Stimulated activated CD4-positive, alpha-beta T cell treated with anti-CD3 and anti-CD28 coated beads, Interleukin-1b, Interleukin-23, amount 100 ng/mL, for 24 hours (primary cell): Measurements from ENCODE around the gene PCYT1A.
"Not testable (repeated sequence)": the region's sequence is repeated elsewhere in the genome, so short reads cannot be mapped to it uniquely, and the experiment has no call there.

Experiments used
- DNase-seq, 4 experiments: peaks; one replicate each; pipeline ENCODE4 v3.0.0-alpha.2; 2020; ENCODE audit warnings: low read depth in 4 of 4, low spot score in 1 of 4

PCYT1A gene

DNA sequence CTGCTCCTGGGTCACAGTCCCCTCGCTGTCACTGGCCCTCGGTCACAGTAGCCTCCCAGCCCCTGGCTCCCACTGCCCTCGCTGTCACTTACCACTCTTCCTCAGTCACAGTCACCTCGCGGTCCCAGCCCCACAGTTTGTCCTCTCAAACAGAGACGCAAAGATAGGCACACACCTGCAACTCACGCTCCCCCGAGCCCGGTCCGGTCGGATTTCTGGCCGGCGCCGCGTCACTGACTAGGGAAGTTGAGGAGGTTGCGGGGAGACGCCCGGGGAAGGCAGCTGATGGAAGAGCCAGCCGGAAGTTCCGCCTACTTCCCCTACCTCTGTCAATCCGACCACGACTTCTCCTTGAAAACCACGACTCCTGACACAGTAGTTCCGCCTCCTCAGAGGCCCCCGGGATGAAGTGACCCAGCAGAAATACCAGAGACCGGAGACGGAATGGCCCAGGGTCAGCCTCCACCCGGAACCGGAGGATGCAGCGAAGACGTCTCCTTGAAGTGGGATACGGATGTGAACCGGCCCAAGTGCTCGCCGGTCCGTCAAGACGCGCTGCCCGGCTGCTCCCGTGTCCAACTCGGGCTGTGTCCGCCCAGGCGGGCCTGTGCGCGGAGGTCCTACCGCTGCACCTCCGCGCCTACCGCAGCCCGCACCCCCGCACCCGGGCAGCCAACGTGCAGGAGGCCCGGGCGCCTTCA lies at the start of gene PCYT1A:
TSS of gene PCYT1A (minus strand) at position 287 of the 701 bp plus-strand sequence. CDS start 17,195 bp downstream, outside the sequence.
- DNase-seq: peak; percentile 40 to 76 (median 60)

DNA sequence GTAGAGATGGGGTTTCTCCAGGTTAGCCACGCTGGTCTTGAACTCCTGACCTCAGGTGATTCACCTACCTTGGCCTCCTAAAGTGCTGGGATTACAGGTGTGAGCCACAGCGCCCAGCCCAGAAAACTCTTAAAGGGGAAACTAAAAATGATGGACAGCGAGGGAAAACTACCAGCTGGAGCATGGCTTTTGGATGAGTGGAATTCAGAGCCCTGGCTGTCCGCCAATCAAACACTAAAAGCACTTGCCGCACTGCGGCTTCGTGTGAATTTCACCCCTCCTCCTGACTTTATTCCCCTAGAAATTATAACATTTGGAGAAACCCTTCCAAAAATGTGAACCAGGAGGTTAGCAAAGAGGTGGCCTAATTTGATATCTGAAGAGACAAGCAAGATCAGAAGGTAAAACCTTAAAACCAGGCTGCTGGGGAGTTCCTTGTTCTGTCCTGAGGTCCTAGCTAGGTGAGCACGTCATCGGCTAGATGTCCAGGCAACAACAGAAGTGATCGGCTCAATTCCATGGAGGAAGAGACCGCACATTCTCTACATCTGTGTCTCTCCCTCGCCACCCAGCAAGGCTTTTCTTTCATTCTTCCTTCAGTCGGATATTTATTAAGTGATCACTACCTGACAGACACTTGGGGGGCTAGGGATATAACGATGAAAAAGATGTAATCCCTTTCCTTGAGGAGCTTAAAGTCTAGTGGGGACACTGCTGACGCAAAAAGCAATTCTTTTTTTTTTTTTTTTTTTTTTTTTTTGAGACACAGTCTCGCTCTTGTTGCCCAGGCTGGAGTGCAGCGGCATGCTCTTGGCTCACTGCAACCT lies 49.0 kb upstream of the PCYT1A start:
- DNase-seq: no peak

DNA sequence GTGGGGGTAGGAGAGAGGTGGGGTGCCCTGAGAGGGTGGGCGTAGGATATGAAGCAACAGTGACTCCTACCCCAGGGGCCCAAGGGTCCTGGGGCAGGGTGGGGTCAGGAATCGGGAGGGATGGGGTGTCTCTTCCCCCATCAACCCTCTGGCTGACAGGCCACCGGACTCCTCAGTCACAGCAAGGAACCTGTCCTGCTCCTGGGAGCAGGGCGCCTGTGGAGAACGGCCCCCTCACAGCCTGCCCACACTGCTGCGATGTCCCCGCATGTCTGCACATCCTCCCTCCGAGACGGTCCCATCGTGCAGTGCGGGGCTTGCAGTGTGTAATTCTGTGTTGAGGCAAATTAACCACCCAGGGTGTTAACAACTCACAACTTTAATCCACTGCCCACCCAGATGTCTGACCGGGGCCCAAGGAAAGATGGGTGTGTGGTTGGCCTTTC lies 48.0 kb upstream of the PCYT1A start:
- no peak for DNase-seq

DNA sequence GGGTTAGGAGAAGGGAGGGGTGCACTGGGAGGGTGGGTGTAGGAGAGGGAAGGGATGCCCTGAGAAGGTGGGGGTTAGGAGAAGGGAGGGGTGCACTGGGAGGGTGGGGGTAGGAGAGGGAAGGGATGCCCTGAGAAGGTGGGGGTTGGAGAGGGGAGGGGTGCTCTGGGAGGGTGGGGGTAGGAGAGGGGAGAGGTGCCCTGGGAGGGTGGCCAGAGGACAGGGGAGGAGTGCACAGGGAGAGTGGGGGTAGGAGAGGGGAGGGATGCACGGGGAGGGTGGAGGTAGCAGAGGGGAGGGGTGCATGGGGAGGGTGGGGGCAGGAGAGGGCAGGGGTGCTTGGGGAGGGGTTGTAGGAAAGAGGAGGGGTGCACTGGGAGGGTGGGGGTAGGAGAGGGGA lies 47.5 kb upstream of the PCYT1A start:
- DNase-seq: no peak

DNA sequence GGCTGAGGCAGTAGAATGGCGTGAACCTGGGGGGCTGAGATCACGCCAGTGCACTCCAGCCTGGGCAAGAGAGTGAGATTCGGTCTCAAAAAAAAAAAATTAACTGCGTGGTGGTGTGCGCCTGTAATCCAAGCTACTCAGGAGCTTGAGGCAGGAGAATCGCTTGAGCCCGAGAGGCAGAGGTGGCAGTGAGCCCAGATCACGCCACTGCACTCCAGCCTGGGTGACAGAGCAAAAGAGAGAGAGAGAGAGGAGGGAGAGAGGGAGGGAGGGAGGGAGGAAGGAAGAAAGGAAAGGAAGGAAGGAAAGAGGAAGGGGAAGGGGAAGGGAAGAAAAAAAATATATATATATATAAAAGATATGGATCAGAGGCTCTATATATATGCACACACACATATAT lies 44.6 kb upstream of the PCYT1A start:
- no peak for DNase-seq

DNA sequence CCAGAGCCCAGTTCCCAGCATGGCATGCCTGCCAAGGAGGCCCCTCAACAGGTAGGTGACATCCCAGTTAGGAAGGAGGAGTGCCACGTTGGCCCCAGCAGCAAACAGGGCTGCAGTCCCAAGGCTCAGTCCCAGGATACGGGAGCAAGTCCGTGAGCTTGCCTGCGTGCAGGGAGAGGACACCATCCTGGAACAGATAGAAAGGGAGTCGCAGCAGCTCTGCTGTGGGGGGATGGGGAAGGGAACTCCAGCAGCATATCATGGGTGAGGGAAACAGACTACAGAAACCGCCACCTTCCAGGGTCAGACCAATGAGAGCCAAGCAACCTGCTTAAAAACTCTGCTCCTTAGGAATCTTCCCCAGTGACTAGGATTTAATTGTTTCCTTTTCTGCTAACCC lies 39.9 kb upstream of the PCYT1A start:
- no peak for DNase-seq

DNA sequence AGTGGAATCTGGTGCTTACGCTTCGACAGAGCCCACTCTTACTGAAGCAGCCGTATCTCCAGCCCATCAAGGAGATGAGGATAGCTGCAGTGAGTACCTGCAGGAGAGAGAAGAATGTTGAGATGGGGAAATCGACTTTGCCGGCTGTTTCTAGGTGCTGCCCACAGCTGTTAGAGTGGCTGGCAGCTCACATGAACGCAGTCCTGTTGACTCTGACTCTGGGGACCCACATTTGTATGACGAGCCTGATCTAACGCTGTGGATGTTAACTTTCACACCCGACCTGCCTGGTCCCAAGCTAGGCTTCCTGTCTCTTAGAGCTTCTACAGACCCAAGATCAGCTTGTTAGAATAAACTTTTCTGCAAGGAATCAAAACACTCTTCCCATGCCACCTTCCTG lies 39.4 kb upstream of the PCYT1A start:
- DNase-seq: no peak

DNA sequence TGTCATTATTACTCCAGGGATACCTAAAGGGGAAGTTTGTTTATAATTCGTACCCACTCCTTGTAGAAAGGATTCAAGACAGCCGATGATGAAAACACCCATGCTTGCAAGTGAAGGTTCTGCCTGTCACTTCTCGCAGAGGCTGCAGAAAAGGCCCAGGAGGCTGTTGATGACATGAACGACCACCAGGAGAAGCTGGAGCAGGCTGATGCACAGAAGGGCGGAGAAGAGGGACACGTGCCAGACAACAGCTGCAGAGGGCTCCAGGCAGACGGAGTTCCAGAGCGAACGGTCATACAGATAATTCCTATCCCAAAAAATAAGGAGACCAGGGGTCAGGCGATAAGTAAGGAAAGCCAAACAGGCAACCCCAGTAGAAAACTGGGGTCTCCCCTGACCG lies 36.2 kb upstream of the PCYT1A start:
- DNase-seq: no peak

DNA sequence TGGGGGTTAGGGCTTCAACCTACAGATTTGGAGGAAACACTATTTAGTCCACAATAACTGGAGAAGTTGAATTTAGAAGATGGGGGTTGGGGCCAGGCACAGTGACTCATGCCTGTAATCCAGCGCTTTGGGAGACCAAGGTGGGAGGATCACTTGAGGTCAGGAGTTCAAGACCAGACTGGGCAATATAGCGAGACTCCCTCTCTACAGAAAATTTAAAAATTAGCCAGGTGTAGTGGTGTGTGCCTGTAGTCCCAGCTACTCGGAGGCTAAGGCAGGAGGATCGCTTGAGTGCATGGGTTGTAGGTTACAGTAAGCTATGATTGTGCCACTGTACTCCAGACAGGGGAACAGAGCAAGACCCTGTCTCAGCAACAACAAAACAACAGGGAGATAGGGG lies 35.5 kb upstream of the PCYT1A start:
- no peak for DNase-seq

DNA sequence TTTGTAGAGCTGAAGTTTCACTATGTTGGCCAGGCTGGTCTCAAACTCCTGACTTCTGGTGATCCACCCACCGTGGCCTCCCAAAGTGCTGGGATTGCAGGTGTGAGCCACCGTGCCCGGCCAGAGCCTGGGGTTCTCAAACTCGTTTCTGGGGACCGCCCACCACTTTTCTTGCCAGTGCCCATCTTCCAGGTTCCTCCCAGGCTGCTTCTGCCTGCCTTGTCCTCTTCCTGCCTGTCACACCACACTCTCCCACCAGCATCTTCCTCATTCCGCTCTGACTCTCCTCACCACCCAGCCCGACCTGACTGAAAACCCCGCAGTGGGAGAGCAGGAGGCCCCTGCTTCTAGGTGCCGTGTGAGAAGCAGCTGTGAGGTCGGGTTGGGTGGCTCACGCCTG lies 33.6 kb upstream of the PCYT1A start:
- DNase-seq: no peak

DNA sequence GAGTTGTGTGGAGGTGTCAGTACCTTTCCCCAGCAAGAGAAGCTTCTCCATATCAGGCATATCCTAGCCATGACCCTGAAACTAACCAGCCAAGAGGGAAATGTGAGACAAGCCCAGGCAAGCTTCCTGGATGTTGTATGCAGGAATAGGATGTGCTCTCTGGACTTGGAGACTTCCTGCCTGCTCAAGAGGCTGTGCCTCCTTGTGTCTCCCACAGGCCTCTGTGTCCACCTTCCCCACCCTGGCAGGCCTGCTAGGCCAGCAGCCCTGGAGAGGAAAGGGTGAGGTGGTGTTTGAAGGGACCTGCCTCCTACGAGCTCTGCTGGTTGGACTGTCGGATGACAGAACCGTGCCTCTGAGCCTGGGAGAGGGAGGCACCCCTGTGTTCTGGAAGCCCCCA lies 32.6 kb upstream of the PCYT1A start:
- no peak for DNase-seq

DNA sequence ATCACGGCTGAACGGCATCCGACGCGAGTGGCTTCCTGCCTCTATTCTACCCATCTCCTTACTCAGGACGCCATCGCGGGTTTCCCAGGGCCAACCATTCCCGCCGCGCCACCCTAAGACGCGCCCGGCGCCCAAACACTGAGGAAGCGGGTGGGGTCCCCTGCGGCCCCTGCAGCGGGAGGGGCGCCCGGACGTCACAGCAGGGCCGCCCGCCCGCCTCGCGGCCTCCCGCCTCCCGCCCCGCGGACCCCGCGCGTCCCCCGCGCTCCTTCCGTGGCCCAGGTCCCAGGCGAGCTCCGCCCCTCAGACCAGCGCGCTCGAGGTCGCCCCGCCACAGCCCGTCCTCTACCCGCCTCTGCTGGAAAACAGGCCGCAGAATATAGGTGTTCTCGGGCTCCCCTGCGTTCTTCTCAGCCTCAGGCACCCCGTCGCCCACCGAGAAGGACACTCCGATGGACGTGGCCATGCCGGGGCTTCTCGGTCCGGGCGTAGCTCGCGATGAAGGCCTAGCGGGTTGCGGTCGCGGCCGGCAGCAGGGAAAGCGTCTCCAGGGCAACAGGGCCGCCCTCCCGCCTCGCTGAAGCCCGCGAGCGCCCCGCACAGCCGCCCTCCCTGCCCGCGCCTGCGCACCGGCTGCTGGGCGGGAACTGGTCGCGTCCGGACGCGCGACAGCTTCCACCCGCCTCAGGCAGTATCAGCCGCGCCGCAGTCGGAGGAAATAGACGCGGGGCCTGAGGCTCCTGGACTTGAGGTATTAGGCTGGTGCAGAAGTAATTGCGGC lies 30.4 kb upstream of the PCYT1A start, which contains the start of gene DYNLT2B:
TSS of gene DYNLT2B (minus strand) at position 554 of the 781 bp plus-strand sequence. CDS start at position 466, 88 bp downstream.
- peak; percentile 65 to 82 (median 71) for DNase-seq

DNA sequence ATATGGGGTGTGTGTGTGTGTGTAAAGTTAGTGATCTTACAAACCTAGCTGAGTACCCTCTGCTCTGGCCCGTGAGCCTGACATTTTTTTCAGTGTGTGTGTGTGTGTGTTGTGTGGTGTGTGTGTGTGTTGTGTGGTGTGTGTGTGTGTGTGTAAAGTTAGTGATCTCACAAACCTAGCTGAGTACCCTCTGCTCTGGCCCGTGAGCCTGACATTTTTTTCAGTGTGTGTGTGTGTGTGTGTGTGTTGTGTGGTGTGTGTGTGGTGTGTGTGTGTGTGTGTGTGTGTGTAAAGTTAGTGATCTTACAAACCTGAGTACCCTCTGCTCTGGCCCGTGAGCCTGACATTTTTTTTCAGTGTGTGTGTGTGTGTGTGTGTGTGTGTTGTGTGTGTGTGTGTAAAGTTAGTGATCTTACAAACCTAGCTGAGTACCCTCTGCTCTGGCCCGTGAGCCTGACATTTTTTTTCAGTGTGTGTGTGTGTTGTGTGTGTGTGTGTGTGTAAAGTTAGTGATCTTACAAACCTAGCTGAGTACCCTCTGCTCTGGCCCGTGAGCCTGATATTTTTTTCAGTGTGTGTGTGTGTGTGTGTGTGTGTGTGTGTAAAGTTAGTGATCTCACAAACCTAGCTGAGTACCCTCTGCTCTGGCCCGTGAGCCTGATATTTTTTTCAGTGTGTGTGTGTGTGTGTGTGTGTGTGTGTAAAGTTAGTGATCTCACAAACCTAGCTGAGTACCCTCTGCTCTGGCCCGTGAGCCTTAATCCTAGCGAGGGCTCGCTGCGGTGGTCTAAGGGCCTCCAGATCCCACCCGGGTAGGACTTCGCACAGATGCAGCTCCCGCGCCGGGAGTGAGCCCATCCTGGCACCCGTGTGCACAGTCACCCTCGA lies 29.5 kb upstream of the PCYT1A start:
- DNase-seq: not testable (repeated sequence)

DNA sequence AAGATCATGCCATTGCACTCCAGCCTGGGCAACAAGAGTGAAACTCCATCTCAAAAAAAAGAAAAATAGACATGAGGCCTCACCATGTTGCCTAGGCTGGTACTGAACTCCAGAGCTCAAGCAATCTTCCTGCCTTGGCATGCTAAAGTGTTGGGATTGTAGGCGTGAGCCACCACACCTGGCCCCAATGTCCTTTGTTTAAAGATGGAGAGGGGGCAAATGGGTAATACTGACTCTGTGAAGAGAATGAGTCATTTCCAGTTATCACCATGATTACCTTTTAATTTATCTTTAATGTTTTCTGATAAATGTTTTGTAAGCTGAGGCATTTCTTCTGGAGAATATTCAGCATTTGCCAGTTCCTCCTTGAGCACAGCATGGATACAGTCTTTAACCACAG lies 28.3 kb upstream of the PCYT1A start:
- no peak for DNase-seq

DNA sequence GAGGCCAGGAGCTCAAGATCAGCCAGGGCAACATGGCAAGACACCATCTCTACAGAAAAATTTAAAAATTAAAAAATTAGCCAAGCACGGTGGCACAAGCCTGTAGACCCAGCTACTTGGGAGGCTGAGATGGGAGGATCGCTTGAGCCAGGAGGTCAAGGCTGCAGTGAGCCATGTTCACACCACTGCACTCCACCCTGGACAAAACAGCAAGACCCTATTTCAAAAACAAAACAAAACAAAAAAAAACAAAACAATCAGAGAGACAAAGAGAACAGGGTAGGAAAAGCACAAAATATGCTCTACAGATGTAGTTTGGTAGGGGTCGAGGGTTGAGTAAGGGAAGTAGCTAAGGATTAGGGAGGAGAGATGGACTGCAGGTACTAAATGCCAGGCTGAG lies 27.1 kb upstream of the PCYT1A start:
- no peak for DNase-seq

DNA sequence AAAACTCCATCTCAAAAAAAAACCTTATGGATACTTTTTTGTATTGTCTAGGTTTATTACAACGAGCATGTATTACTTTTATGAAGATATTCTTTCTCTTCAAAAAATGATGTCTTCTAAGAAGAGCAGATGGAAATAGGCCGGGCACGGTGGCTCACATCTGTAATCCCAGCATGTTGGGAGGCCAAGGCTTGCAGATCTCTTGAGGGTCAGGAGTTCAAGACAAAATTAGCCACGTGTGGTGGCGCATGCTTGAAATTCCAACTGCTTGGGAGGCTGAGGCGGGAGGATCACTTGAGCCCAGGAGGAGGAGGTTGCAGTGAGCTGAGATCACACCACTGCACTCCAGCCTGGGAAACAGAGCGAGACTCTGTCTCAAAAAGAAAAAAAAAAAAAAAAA lies 26.6 kb upstream of the PCYT1A start:
- DNase-seq: not testable (repeated sequence)

DNA sequence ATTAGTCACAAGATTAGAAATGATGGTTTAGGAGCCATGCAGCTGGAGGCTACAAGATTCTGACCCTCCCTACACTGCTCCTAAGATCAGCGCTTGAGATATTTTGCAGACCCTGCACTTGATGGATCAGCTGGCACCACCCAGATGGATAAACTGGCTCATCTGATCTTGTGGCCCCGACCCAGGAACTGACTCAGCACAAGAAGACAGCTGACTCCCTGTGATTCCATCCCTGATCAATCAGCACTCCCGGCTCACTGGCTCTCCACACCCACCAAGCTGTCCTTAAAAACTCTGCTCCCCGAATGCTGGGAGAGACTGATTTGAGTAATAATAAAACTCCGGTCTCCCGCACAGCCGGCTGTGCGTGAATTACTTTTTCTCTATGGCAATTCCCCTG lies 15.4 kb upstream of the PCYT1A start:
- DNase-seq: not testable (repeated sequence)

DNA sequence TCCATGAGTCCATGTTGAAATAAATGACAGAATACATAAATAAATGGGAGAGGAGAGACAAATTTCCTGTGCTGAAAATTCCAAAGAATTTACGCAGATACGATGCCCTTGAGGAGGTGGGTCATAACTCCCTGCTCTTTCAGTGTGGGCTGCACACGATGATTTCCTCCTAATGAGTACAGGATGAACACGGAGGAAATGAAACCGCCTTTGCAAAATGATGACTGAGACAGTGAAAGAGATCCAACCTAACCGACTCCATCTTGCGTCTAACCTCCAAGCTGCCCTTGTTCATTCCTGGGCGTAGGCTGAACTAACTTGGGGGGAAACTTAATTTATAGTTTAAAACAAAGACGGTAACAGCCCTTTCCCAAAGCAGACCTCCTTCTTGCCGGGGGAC lies 15.0 kb upstream of the PCYT1A start:
- not testable (repeated sequence) for DNase-seq

DNA sequence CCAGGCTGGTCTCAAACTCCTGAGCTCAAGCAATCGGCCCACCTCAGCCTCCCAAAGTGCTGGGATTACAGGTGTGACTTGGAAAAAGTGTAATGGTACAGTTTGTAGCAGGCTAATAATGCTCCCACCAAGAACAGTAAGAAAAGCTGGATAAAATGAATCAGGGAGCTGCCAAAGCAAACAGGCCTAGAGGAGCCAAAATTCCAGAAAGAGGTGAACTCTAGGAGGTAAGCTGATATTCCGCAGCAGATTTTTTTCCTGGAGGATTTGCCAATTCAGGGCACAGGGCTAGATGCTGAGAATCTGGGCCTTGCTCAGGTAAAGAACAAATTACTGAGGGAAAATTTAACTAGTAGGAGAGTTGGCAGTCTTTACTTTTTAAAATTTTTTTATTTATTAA lies 11.0 kb upstream of the PCYT1A start:
- no peak for DNase-seq

DNA sequence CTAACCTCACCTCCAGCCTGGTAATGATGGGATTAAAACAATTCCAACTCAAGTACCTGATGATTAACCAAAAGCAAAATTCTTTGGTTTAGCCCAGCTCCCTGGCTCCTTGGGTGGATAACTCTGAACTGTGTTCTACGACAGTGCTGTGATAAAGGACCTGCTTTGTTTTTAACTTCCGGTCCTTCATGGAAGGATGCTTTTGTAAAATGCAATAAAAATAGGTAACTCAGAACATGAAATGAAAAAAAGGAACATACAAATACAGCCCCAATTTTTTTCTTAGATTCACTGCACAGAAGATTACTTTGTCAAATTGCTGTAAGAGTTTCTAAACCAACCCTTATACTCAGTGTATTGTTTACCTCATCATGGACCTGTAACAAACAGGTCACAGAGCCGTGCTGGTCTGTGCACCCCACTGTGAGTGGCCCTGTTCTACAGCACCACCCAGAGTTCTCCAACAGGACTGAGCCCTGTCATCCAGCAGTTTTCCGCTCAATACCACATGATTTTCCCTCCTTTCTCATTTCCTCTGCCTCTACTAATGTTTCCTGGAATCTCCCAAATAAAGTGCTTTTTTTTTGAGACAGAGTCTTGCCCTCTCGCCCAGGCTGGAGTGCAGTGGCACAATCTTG lies 4.9 kb upstream of the PCYT1A start:
- DNase-seq: no peak
